CD4-positive, alpha-beta T cell (primary cell): ENCODE results near the gene ATP5F1B. TPM values are rescaled to one million over a fixed set of nuclear protein-coding genes. Genes with fewer than 3 reads are reported as not detected.
A peak's percentile ranks its signal among the peaks of the same experiment; 100 is the strongest.

Source experiments
- ATAC-seq: fragments of 200-7000 bp; cut with Tn5 transposase; one replicate; pipeline ENCODE4 v1.10.0; 2022; ENCODE audit warnings: mild to moderate bottlenecking; ENCODE audit not compliant: poor library complexity
- CTCF ChIA-PET: fragments of 350-600 bp; sonication (Branson Sonifier 250); formaldehyde crosslinking; loops from one replicate; lab custom pipeline; 2021; ENCODE audit warnings: antibody characterized with exemption, inconsistent platforms; lab: Charles Lee
- POLR2A ChIA-PET: fragments of 350-600 bp; sonication (Branson Sonifier 250); formaldehyde crosslinking; loops from one replicate; lab custom pipeline; 2021; ENCODE audit warnings: antibody characterized with exemption, inconsistent platforms; lab: Charles Lee
- DNase-seq, 14 experiments: peaks; one replicate each; pipeline ENCODE4 v3.0.0-alpha.2; 2013 to 2020; ENCODE audit warnings: mixed read lengths in 2 of 14
- H3K27ac ChIP-seq, 2 donors: one replicate each; pipeline versions ENCODE4 v1.5.1 to v1.7.0; 2013; ENCODE audit warnings: low read length in 2 of 2, low read depth in 1 of 2, mild to moderate bottlenecking in 1 of 2
- H3K27me3 ChIP-seq, 2 experiments: 1 replicate in 1 of 2; 2 replicates in 1 of 2; pipeline versions ENCODE4 v1.6.1 to v1.7.0; 2013; ENCODE audit warnings: low read length in 2 of 2, control low read depth in 1 of 2, mild to moderate bottlenecking in 1 of 2, moderate library complexity in 1 of 2; ENCODE audit not compliant: insufficient read depth in 2 of 2, control insufficient read depth in 1 of 2
- H3K36me3 ChIP-seq: one replicate; pipeline ENCODE4 v1.6.1; 2013; ENCODE audit warnings: low read length, control low read depth; ENCODE audit not compliant: insufficient read depth
- H3K4me1 ChIP-seq: one replicate; pipeline ENCODE4 v1.6.1; 2013; ENCODE audit warnings: low read length, control low read depth; ENCODE audit not compliant: insufficient read depth
- H3K4me3 ChIP-seq: one replicate; pipeline ENCODE4 v1.5.1; 2013; ENCODE audit warnings: mild to moderate bottlenecking, low read length, moderate library complexity
- H3K9me3 ChIP-seq, 2 experiments: 1 replicate in 1 of 2; 2 replicates in 1 of 2; pipeline versions ENCODE4 v1.6.1 to v1.7.0; 2013; ENCODE audit warnings: low read length in 2 of 2, mild to moderate bottlenecking in 2 of 2, control low read depth in 1 of 2, moderate library complexity in 1 of 2; ENCODE audit not compliant: control insufficient read depth in 1 of 2, insufficient read depth in 1 of 2
- H3K27ac Mint-ChIP-seq: one replicate; pipeline ENCODE4 v1.8.0; 2020; ENCODE audit warnings: mixed read lengths
- H3K27me3 Mint-ChIP-seq: one replicate; pipeline ENCODE4 v1.8.0; 2021; ENCODE audit warnings: mixed read lengths
- H3K36me3 Mint-ChIP-seq: one replicate; pipeline ENCODE4 v1.8.0; 2021; ENCODE audit warnings: low read depth, mixed read lengths
- H3K4me1 Mint-ChIP-seq: one replicate; pipeline ENCODE4 v1.8.0; 2021; ENCODE audit warnings: low read depth, mixed read lengths
- H3K4me3 Mint-ChIP-seq: one replicate; pipeline ENCODE4 v1.8.0; 2020; ENCODE audit warnings: mild to moderate bottlenecking, mixed read lengths
- H3K9me3 Mint-ChIP-seq: one replicate; pipeline ENCODE4 v1.8.0; 2020; ENCODE audit warnings: mixed read lengths
- intact Hi-C, 2 experiments: fragments of 100-400 bp; cut with DNase I in 1 of 2; cut with micrococcal nuclease in 1 of 2; formaldehyde crosslinking; loops; one replicate each; pipeline versions ENCODE4 v1.15.1 to v1.9.0; 2023 to 2025; cut with DNase I, micrococcal nuclease
- total RNA-seq, 174 experiments: library from RNA in 2 of 174; stranded (reverse) in 2 of 174; gene quantifications; one replicate each; pipeline ENCODE4 v1.2.3 and lab custom pipeline; 2021 to 2026
- TF ChIP-seq, protein P1 (sequence below): fragments of 200-600 bp; IDR thresholded peaks from one replicate; pipeline ENCODE4 v1.8.0; 2022; ENCODE audit warnings: antibody characterized with exemption, mild to moderate bottlenecking

ATP5F1B gene
- total RNA-seq, 2 experiments from 2014 or later = 305 to 318 TPM

DNA sequence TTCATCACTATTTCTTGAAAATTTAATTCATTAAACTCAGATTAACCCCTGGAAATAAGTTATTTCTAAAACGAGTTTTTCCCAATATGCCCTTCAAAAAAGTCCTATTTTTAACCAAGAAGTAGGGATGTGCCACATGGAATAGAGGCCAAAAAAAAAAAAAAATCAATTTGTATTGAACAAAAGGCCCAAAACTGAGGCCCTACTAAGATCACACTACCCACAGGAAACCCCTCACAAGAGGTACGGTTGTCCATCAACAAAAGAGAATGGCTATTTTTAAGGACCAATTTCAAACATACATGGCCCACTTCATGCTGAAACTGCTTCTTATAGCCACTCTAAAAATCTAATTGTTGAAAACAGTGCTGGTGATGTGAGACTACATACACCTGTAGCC, 8.2 kb downstream of the ATP5F1B start:
- POLR2A ChIA-PET = interaction anchor here (1.6 to 9.4 kb wide), 2 partner anchors 8 to 48 kb away, joined by 7 to 139 read pairs; partner anchors contain the start of gene PTGES3
- ATAC-seq (no peak), DNase-seq (no peak)
- H3K4me1 ChIP-seq = peaks cover 56% of the 10 kb centered on the region
- peaks cover 63% of the 10 kb centered on the region for H3K4me1 Mint-ChIP-seq
- no peaks in the 10 kb centered on the region for H3K27me3 ChIP-seq
- intact Hi-C loops = loop anchor here (1.0 to 10.0 kb wide), 8 partner anchors 8 to 823 kb away; partner anchors contain the start of genes APOF (in 1 of the 2), DGKA (in 1 of the 2), NAB2 (in 1 of the 2) and ORMDL2 (in 1 of the 2)
- H3K27ac Mint-ChIP-seq = peak overlapping the region; percentile 98
- H3K9me3 ChIP-seq = no peaks in the 10 kb centered on the region
- TF ChIP-seq, protein P1, sequence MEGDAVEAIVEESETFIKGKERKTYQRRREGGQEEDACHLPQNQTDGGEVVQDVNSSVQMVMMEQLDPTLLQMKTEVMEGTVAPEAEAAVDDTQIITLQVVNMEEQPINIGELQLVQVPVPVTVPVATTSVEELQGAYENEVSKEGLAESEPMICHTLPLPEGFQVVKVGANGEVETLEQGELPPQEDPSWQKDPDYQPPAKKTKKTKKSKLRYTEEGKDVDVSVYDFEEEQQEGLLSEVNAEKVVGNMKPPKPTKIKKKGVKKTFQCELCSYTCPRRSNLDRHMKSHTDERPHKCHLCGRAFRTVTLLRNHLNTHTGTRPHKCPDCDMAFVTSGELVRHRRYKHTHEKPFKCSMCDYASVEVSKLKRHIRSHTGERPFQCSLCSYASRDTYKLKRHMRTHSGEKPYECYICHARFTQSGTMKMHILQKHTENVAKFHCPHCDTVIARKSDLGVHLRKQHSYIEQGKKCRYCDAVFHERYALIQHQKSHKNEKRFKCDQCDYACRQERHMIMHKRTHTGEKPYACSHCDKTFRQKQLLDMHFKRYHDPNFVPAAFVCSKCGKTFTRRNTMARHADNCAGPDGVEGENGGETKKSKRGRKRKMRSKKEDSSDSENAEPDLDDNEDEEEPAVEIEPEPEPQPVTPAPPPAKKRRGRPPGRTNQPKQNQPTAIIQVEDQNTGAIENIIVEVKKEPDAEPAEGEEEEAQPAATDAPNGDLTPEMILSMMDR = no peak
- no peaks in the 10 kb centered on the region for H3K9me3 Mint-ChIP-seq
- H3K27ac ChIP-seq = peak overlapping the region; percentile 43 to 56
- H3K4me3 ChIP-seq = no peak overlapping the region
- H3K36me3 ChIP-seq = peaks cover 51% of the 10 kb centered on the region
- peak overlapping the region; percentile 6 for H3K4me3 Mint-ChIP-seq
- CTCF ChIA-PET = no interaction called here
- no peaks in the 10 kb centered on the region for H3K27me3 Mint-ChIP-seq
- peaks cover 67% of the 10 kb centered on the region for H3K36me3 Mint-ChIP-seq

DNA sequence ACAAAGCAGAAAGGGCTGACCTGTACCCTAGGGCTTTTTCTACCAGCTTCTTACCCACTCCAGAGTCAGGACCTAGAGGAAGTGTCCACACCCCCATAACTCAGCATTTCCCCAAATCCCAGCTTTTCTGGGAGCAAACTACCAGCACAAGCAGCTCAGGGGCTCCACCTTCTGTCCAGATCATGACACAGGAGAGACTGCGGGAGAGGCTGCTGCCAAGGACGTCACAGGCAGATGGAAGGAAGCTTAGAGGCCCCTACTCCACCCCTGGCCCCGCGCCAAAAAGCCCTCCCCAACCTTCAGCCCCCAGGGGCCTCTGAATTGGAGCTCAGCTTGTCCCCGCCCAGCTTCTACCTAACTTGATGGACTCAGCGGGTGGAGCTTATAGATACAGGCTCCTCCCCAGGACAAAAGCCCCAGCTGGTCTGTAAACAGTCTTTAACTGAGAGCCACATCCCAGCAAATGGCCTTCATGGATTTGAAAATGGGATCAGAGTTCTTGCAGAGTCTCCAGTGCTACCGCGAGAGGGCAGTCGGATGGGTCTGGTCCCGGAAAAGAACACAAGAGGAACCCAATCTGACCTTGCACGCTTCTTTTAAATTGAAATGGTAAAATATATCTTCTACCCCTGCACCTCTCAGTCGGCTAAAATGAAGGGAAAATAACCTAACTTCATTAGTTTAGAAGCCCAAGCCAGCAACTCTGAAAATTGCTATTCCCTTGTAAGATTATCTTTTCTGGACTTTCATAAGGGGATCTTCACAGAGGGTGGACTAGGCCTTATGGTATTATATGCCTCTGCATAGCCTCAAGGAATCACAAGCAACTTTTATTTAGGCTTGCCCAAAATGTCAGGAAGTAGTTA, 8.9 kb downstream of the ATP5F1B start:
- Histone ChIP-seq H3K36me3 (peaks cover 44% of the 10 kb centered on the region), H3K27ac (peak overlapping the region; percentile 56 to 84), H3K4me1 (peaks cover 56% of the 10 kb centered on the region), H3K27me3 (no peaks in the 10 kb centered on the region), H3K9me3 (no peaks in the 10 kb centered on the region), H3K4me3 (peak overlapping the region; percentile 76)
- Mint-ChIP-seq H3K4me3 (peak overlapping the region; percentile 94), H3K36me3 (peaks cover 60% of the 10 kb centered on the region), H3K4me1 (peaks cover 65% of the 10 kb centered on the region), H3K27ac (peak overlapping the region; percentile 98), H3K9me3 (no peaks in the 10 kb centered on the region), H3K27me3 (no peaks in the 10 kb centered on the region)
- ChIA-PET POLR2A (interaction anchor here (0.7 to 9.4 kb wide), 29 partner anchors 9 to 709 kb away, joined by 3 to 139 read pairs (median 6); partner anchors contain the start of genes ATP5F1B, CNPY2, CS and ESYT1), CTCF (interaction anchor here (0.6 to 3.7 kb wide), 27 partner anchors 9 to 663 kb away, joined by 3 to 30 read pairs (median 5); partner anchors contain the start of genes ATP5F1B, NACA, PTGES3 and RAB5B)
- intact Hi-C loops = loop anchor here (1.0 to 10.0 kb wide), 9 partner anchors 8 to 822 kb away; partner anchors contain the start of genes APOF (in 1 of the 2), DGKA (in 1 of the 2), NAB2 (in 1 of the 2) and ORMDL2 (in 1 of the 2)
- DNase-seq = peak; percentile 87 to 98 (median 93)
- TF ChIP-seq, protein P1 = peak; percentile 72
- ATAC-seq = peak; percentile 72
